GM23338 (cell line): Measurements from ENCODE around the gene DYNLT2B. TPM values are rescaled to one million over a fixed set of nuclear protein-coding genes. Genes with fewer than 3 reads are reported as not detected.

ENCODE experiments used
- ATAC-seq: fragments of 200-7000 bp; cut with Tn5 transposase; 3 replicates; pipeline ENCODE4 v1.9.1; 2020
- DNase-seq: peaks from one replicate; pipeline ENCODE4 v3.0.0-alpha.2; 2015; ENCODE audit warnings: low spot score
- H2AFZ ChIP-seq: fragments of 200-600 bp; sonication (generic); 2 replicates; pipeline ENCODE4 v1.8.0; 2016; ENCODE audit warnings: antibody characterized with exemption, mild to moderate bottlenecking, moderate library complexity
- H3F3A ChIP-seq: fragments of 200-600 bp; sonication (generic); replicated peaks from 2 replicates; pipeline ENCODE4 v1.8.0; 2017; ENCODE audit warnings: antibody characterized with exemption, mixed run types, low read depth
- H3K27ac ChIP-seq: fragments of 200-600 bp; sonication (generic); 2 replicates; pipeline ENCODE4 v1.6.1; 2016; ENCODE audit warnings: low read depth
- H3K27me3 ChIP-seq: fragments of 200-600 bp; sonication (generic); 2 replicates; pipeline ENCODE4 v1.8.0; 2016; ENCODE audit warnings: mild to moderate bottlenecking, mixed run types, moderate library complexity; ENCODE audit not compliant: insufficient read depth
- H3K36me3 ChIP-seq: fragments of 200-600 bp; sonication (generic); 2 replicates; pipeline ENCODE4 v1.8.0; 2016; ENCODE audit warnings: mild to moderate bottlenecking; ENCODE audit not compliant: insufficient read depth
- H3K4me1 ChIP-seq: fragments of 200-600 bp; sonication (generic); 2 replicates; pipeline ENCODE4 v1.8.0; 2016; ENCODE audit warnings: mild to moderate bottlenecking, moderate library complexity; ENCODE audit not compliant: insufficient read depth
- H3K4me2 ChIP-seq: fragments of 200-600 bp; sonication (generic); 2 replicates; pipeline ENCODE4 v1.7.1; 2017; ENCODE audit warnings: mixed run types
- H3K4me3 ChIP-seq: fragments of 200-600 bp; sonication (generic); 2 replicates; pipeline ENCODE4 v1.6.1; 2016; ENCODE audit warnings: mixed run types
- H3K79me2 ChIP-seq: fragments of 200-600 bp; sonication (generic); replicated peaks from 2 replicates; pipeline ENCODE4 v1.8.0; 2017; ENCODE audit warnings: mild to moderate bottlenecking; ENCODE audit not compliant: insufficient read depth
- H3K9me2 ChIP-seq: fragments of 200-600 bp; sonication (generic); 2 replicates; pipeline ENCODE4 v1.8.0; 2017; ENCODE audit not compliant: insufficient read depth
- H4K20me1 ChIP-seq: fragments of 200-600 bp; sonication (generic); replicated peaks from 2 replicates; pipeline ENCODE4 v1.8.0; 2017; ENCODE audit warnings: mild to moderate bottlenecking; ENCODE audit not compliant: insufficient read depth
- H3K27ac Mint-ChIP-seq: 2 replicates; pipeline ENCODE4 v1.8.0; 2020; ENCODE audit warnings: inconsistent platforms, mild to moderate bottlenecking, moderate library complexity, mixed read lengths
- H3K27me3 Mint-ChIP-seq: 3 replicates; pipeline ENCODE4 v1.8.0; 2022; ENCODE audit warnings: low read depth, mild to moderate bottlenecking, moderate library complexity, mixed read lengths, inconsistent platforms; ENCODE audit not compliant: insufficient read depth, poor library complexity
- H3K36me3 Mint-ChIP-seq: 3 replicates; pipeline ENCODE4 v1.8.0; 2021; ENCODE audit warnings: low read depth, mild to moderate bottlenecking, inconsistent platforms, moderate library complexity, mixed read lengths
- H3K4me1 Mint-ChIP-seq: 3 replicates; pipeline ENCODE4 v1.8.0; 2020; ENCODE audit warnings: mild to moderate bottlenecking, inconsistent platforms, mixed read lengths
- H3K4me3 Mint-ChIP-seq: 3 replicates; pipeline ENCODE4 v1.8.0; 2021; ENCODE audit warnings: moderate library complexity, mild to moderate bottlenecking, inconsistent platforms, mixed read lengths
- H3K9me3 Mint-ChIP-seq: 3 replicates; pipeline ENCODE4 v1.8.0; 2020; ENCODE audit warnings: moderate library complexity, mild to moderate bottlenecking, inconsistent platforms, mixed read lengths
- CREB1 ChIP-seq: fragments of 250-450 bp; sonication (Bioruptor Pico); IDR thresholded peaks from 2 replicates; pipeline ENCODE4 v1.5.0; 2020; ENCODE audit warnings: low read depth, mild to moderate bottlenecking, moderate library complexity
- CTCF ChIP-seq, 2 experiments: fragments of 200-600 bp in 1 of 2; sonication (generic) in 1 of 2; conservative IDR thresholded peaks; 2 replicates each; pipeline versions ENCODE4 v1.5.1 to v1.6.1; 2016 to 2017; ENCODE audit warnings: antibody characterized with exemption in 2 of 2, low read depth in 2 of 2, mild to moderate bottlenecking in 2 of 2, moderate library complexity in 1 of 2
- ETS1 ChIP-seq: IDR thresholded peaks from 2 replicates; pipeline ENCODE4 v1.6.1; 2016; ENCODE audit warnings: antibody characterized with exemption
- EZH2 ChIP-seq: fragments of 200-600 bp; sonication (generic); IDR thresholded peaks from one replicate; pipeline ENCODE4 v1.8.0; 2017; ENCODE audit warnings: antibody characterized with exemption, mild to moderate bottlenecking, low read depth; ENCODE audit not compliant: unreplicated experiment
- EZH2phosphoT487 ChIP-seq: fragments of 200-600 bp; sonication (generic); IDR thresholded peaks from one replicate; pipeline ENCODE4 v1.8.1; 2018; ENCODE audit warnings: antibody characterized with exemption; ENCODE audit not compliant: unreplicated experiment
- POLR2AphosphoS5 ChIP-seq: IDR thresholded peaks from 2 replicates; pipeline ENCODE4 v1.6.1; 2016; ENCODE audit warnings: antibody characterized with exemption, low read depth
- REST ChIP-seq: IDR thresholded peaks from one replicate; pipeline ENCODE4 v1.6.1; 2018; ENCODE audit warnings: antibody characterized with exemption; ENCODE audit not compliant: unreplicated experiment
- STAT1 ChIP-seq: IDR thresholded peaks from one replicate; pipeline ENCODE4 v1.6.1; 2016; ENCODE audit warnings: antibody characterized with exemption; ENCODE audit not compliant: unreplicated experiment
- ZNF114 ChIP-seq: fragments of 250-450 bp; sonication (Bioruptor Pico); IDR thresholded peaks from 2 replicates; pipeline ENCODE4 v1.5.0; 2020; ENCODE audit warnings: mild to moderate bottlenecking, moderate library complexity
- ZNF331 ChIP-seq: fragments of 250-450 bp; sonication (Bioruptor Pico); IDR thresholded peaks from 2 replicates; pipeline ENCODE4 v1.5.0; 2020; ENCODE audit warnings: low read depth, mild to moderate bottlenecking, moderate library complexity
- ZNF462 ChIP-seq: fragments of 250-450 bp; sonication (Bioruptor Pico); IDR thresholded peaks from 2 replicates; pipeline ENCODE4 v1.5.0; 2020; ENCODE audit warnings: mild to moderate bottlenecking, moderate library complexity
- polyA plus RNA-seq: library from polyadenylated mRNA; unstranded; fragments of >200 nt; fragmentation: Nextera tagmentation; extraction: Ambion mirVana; gene quantifications from 2 replicates; pipeline ENCODE4 v1.2.1, GENCODE V29; 2016
- total RNA-seq: library from RNA; depleted of rRNA; stranded (reverse); fragments of >200 nt; shearing (Covaris generic); gene quantifications from 2 replicates; pipeline ENCODE4 v1.2.3, GENCODE V29; 2014

Gene DYNLT2B
- total and polyA plus RNA-seq, 2 experiments from 2014 or later = 11.3 to 42.7 TPM

GRCh38 chr3:196357905-196358304 is 39.9 kb upstream of the DYNLT2B start (continued):
- TF ChIP-seq REST (no peak), STAT1 (no peak), EZH2phosphoT487 (no peak), ZNF114 (no peak), CTCF (conservative IDR thresholded peaks at IDR 0.05; ENCODE audit: low read depth in 2 of 2) (no peak), CREB1 (no peak), ZNF331 (CRISPR knock-in tag) (no peak), POLR2AphosphoS5 (no peak), EZH2 (no peak), ETS1 (no peak)

GRCh38 chr3:196356556-196356955 is 38.5 kb upstream of the DYNLT2B start:
- DNase-seq = no peak
- Histone ChIP-seq H3K4me1 (no peaks in the 10 kb centered on the region), H3F3A (no peaks in the 10 kb centered on the region), H3K4me3 (no peak overlapping the region), H3K79me2 (no peaks in the 10 kb centered on the region; the same call in 1 of the 2 replicates), H3K27ac (no peak overlapping the region), H4K20me1 (peaks cover 11% of the 10 kb centered on the region; the same call in 1 of the 2 replicates), H3K36me3 (peaks cover 18% of the 10 kb centered on the region), H3K27me3 (no peaks in the 10 kb centered on the region), H3K4me2 (no peak overlapping the region), H3K9me2 (no peaks in the 10 kb centered on the region), H2AFZ (no peak overlapping the region)
- Mint-ChIP-seq H3K4me1 (no peaks in the 10 kb centered on the region), H3K27ac (no peak overlapping the region), H3K36me3 (peaks cover 63% of the 10 kb centered on the region), H3K27me3 (peaks cover 2% of the 10 kb centered on the region), H3K4me3 (no peak overlapping the region), H3K9me3 (no peaks in the 10 kb centered on the region)
- no peak for ATAC-seq
- TF ChIP-seq CTCF (conservative IDR thresholded peaks at IDR 0.05; ENCODE audit: low read depth in 2 of 2) (no peak), ZNF462 (CRISPR knock-in tag) (no peak), EZH2 (no peak)
